HEK293 (cell line): ENCODE results near the gene PES1.

Experiments
- AEBP2 ChIP-seq: fragments of 450-650 bp; formaldehyde crosslinking; IDR thresholded peaks from 2 replicates; pipeline ENCODE4 v1.5.1; 2016; ENCODE audit warnings: missing biosample characterization, missing genetic modification characterization, borderline replicate concordance
- GLIS2 ChIP-seq: fragments of 450-650 bp; formaldehyde crosslinking; IDR thresholded peaks from 2 replicates; pipeline ENCODE4 v1.5.1; 2016; ENCODE audit warnings: missing biosample characterization, missing genetic modification characterization
- HOXD13 ChIP-seq: sonication (generic); formaldehyde crosslinking; IDR thresholded peaks from 2 replicates; pipeline ENCODE4 v1.8.0; 2022; ENCODE audit warnings: missing genetic modification reagents, borderline replicate concordance
- INSM2 ChIP-seq: fragments of 450-650 bp; formaldehyde crosslinking; IDR thresholded peaks from 2 replicates; pipeline ENCODE4 v1.5.1; 2016; ENCODE audit warnings: missing biosample characterization, missing genetic modification characterization
- MZF1 ChIP-seq: fragments of 450-650 bp; formaldehyde crosslinking; IDR thresholded peaks from 2 replicates; pipeline ENCODE4 v1.5.1; 2017; ENCODE audit warnings: missing biosample characterization, missing genetic modification characterization, borderline replicate concordance
- SCRT1 ChIP-seq: fragments of 450-650 bp; formaldehyde crosslinking; IDR thresholded peaks from 2 replicates; pipeline ENCODE4 v1.5.1; 2016; ENCODE audit warnings: missing biosample characterization, missing genetic modification characterization, borderline replicate concordance
- SCRT2 ChIP-seq: fragments of 450-650 bp; formaldehyde crosslinking; IDR thresholded peaks from 2 replicates; pipeline ENCODE4 v1.5.1; 2016; ENCODE audit warnings: missing biosample characterization, missing genetic modification characterization
- SP3 ChIP-seq: fragments of 450-650 bp; formaldehyde crosslinking; IDR thresholded peaks from 2 replicates; pipeline ENCODE4 v1.5.1; 2016; ENCODE audit warnings: missing biosample characterization, missing genetic modification characterization
- ZBTB20 ChIP-seq: fragments of 450-650 bp; formaldehyde crosslinking; IDR thresholded peaks from 2 replicates; pipeline ENCODE4 v1.5.1; 2016; ENCODE audit warnings: missing biosample characterization, missing genetic modification characterization
- ZFHX2 ChIP-seq: fragments of 450-650 bp; formaldehyde crosslinking; conservative IDR thresholded peaks from 2 replicates; pipeline ENCODE4 v1.5.1; 2016; ENCODE audit warnings: missing biosample characterization, missing genetic modification characterization
- ZFP3 ChIP-seq: fragments of 450-650 bp; formaldehyde crosslinking; IDR thresholded peaks from 2 replicates; pipeline ENCODE4 v1.5.1; 2016; ENCODE audit warnings: low read depth, missing biosample characterization, missing genetic modification characterization
- ZNF157 ChIP-seq: fragments of 450-650 bp; formaldehyde crosslinking; IDR thresholded peaks from 2 replicates; pipeline ENCODE4 v1.5.1; 2016; ENCODE audit warnings: missing biosample characterization, missing genetic modification characterization
- ZNF18 ChIP-seq: fragments of 450-650 bp; formaldehyde crosslinking; IDR thresholded peaks from 2 replicates; pipeline ENCODE4 v1.5.1; 2016; ENCODE audit warnings: missing biosample characterization, missing genetic modification characterization
- ZNF211 ChIP-seq: fragments of 450-650 bp; formaldehyde crosslinking; IDR thresholded peaks from 2 replicates; pipeline ENCODE4 v1.5.1; 2016; ENCODE audit warnings: low read depth, missing biosample characterization, missing genetic modification characterization
- ZNF221 ChIP-seq: fragments of 450-650 bp; formaldehyde crosslinking; IDR thresholded peaks from 2 replicates; pipeline ENCODE4 v1.5.1; 2017; ENCODE audit warnings: missing biosample characterization, missing genetic modification characterization, borderline replicate concordance
- ZNF311 ChIP-seq: fragments of 450-650 bp; formaldehyde crosslinking; IDR thresholded peaks from 2 replicates; pipeline ENCODE4 v1.5.1; 2017; ENCODE audit warnings: missing biosample characterization, missing genetic modification characterization, borderline replicate concordance
- ZNF37A ChIP-seq: fragments of 450-650 bp; IDR thresholded peaks from 2 replicates; pipeline ENCODE4 v1.5.1; 2018; ENCODE audit warnings: missing biosample characterization, missing genetic modification characterization
- ZNF426 ChIP-seq: fragments of 450-650 bp; formaldehyde crosslinking; IDR thresholded peaks from 2 replicates; pipeline ENCODE4 v1.5.1; 2017; ENCODE audit warnings: missing biosample characterization, missing genetic modification characterization, mild to moderate bottlenecking, inconsistent platforms, moderate library complexity
- ZNF473 ChIP-seq: fragments of 450-650 bp; formaldehyde crosslinking; IDR thresholded peaks from 2 replicates; pipeline ENCODE4 v1.5.1; 2017; ENCODE audit warnings: missing biosample characterization, missing genetic modification characterization
- ZNF513 ChIP-seq: fragments of 450-650 bp; IDR thresholded peaks from 2 replicates; pipeline ENCODE4 v1.5.1; 2018; ENCODE audit warnings: missing biosample characterization, missing genetic modification characterization
- ZNF518A ChIP-seq: fragments of 450-650 bp; formaldehyde crosslinking; conservative IDR thresholded peaks from 2 replicates; pipeline ENCODE4 v1.5.1; 2016; ENCODE audit warnings: low read depth, missing biosample characterization, missing genetic modification characterization
- ZNF558 ChIP-seq: fragments of 450-650 bp; formaldehyde crosslinking; IDR thresholded peaks from 2 replicates; pipeline ENCODE4 v1.5.1; 2016; ENCODE audit warnings: missing biosample characterization, missing genetic modification characterization
- ZNF610 ChIP-seq: fragments of 450-650 bp; formaldehyde crosslinking; IDR thresholded peaks from 2 replicates; pipeline ENCODE4 v1.5.1; 2016; ENCODE audit warnings: missing biosample characterization, missing genetic modification characterization, borderline replicate concordance
- ZNF621 ChIP-seq: fragments of 450-650 bp; formaldehyde crosslinking; IDR thresholded peaks from 2 replicates; pipeline ENCODE4 v1.5.1; 2017; ENCODE audit warnings: missing biosample characterization, missing genetic modification characterization
- ZNF624 ChIP-seq: fragments of 450-650 bp; formaldehyde crosslinking; IDR thresholded peaks from 2 replicates; pipeline ENCODE4 v1.5.1; 2017; ENCODE audit warnings: missing biosample characterization, missing genetic modification characterization
- ZNF777 ChIP-seq: fragments of 450-650 bp; formaldehyde crosslinking; IDR thresholded peaks from 2 replicates; pipeline ENCODE4 v1.5.1; 2017; ENCODE audit warnings: missing biosample characterization, missing genetic modification characterization, borderline replicate concordance
- ZNF843 ChIP-seq: fragments of 450-650 bp; formaldehyde crosslinking; IDR thresholded peaks from 2 replicates; pipeline ENCODE4 v1.5.1; 2016; ENCODE audit warnings: missing biosample characterization, missing genetic modification characterization
- ZXDB ChIP-seq: fragments of 450-650 bp; formaldehyde crosslinking; IDR thresholded peaks from 2 replicates; pipeline ENCODE4 v1.5.1; 2016; ENCODE audit warnings: missing biosample characterization, missing genetic modification characterization

PES1 gene

GRCh38 chr22:30634471-30635233, 42.9 kb upstream of the PES1 start (continued):
- no peak for TF ChIP-seq ZNF18
- TF ChIP-seq ZFP3 (tag by site-specific recombination): no peak
- TF ChIP-seq ZNF558 (tag by site-specific recombination): no peak
- TF ChIP-seq ZNF221: no peak
- TF ChIP-seq ZNF426 (tag by site-specific recombination): no peak
- no peak for TF ChIP-seq ZNF473 (tag by site-specific recombination)
- TF ChIP-seq ZNF513: no peak
- TF ChIP-seq ZXDB (tag by site-specific recombination): peak; percentile 48
- TF ChIP-seq ZNF157 (tag by site-specific recombination): peak; percentile 2; the same call in 1 of the 2 replicates
- no peak for TF ChIP-seq ZNF518A
- TF ChIP-seq ZFHX2 (tag by site-specific recombination): no peak
- TF ChIP-seq GLIS2 (tag by site-specific recombination): no peak
- TF ChIP-seq SCRT1 (tag by site-specific recombination): no peak; the same call in 1 of the 2 replicates
- TF ChIP-seq ZNF777: 0 out of 2 replicates have a peak, but pooled peaks have one; percentile 16
- no peak for TF ChIP-seq HOXD13 (CRISPR knock-in tag)
- no peak for TF ChIP-seq ZNF37A (tag by site-specific recombination)
- no peak for TF ChIP-seq ZNF610
- TF ChIP-seq ZNF624 (tag by site-specific recombination): no peak
- peak; percentile 97 for TF ChIP-seq MZF1
- no peak for TF ChIP-seq ZNF843 (tag by site-specific recombination)
- TF ChIP-seq SP3 (tag by site-specific recombination): no peak
- TF ChIP-seq ZBTB20: peak; percentile 97
- no peak for TF ChIP-seq AEBP2 (tag by site-specific recombination)
- no peak for TF ChIP-seq INSM2 (tag by site-specific recombination)
- TF ChIP-seq ZNF211: no peak
- no peak for TF ChIP-seq ZNF621 (tag by site-specific recombination)
- TF ChIP-seq SCRT2: peak; percentile 69
- TF ChIP-seq ZNF311 (tag by site-specific recombination): no peak
